NCI-H1105 (cell line): ENCODE measurements around the gene EVA1A.
"Not testable (repeated sequence)": the region's sequence is repeated elsewhere in the genome, so short reads cannot be mapped to it uniquely, and the experiment has no call there.

Experiments used
- DNase-seq: peaks from one replicate; lab custom pipeline; 2025; lab: John Stamatoyannopoulos, UW

Gene EVA1A

GRCh38 chr2:75482398-75482797, 78.3 kb downstream of the EVA1A start:
- no peak for DNase-seq

GRCh38 chr2:75480971-75481836, 79.5 kb downstream of the EVA1A start:
- DNase-seq, result no peak

- not testable (repeated sequence) for DNase-seq
Observed at GRCh38 chr2:75477696-75478095, 83.0 kb downstream of the EVA1A start.

- no peak for DNase-seq
Observed at GRCh38 chr2:75476761-75477160, 84.0 kb downstream of the EVA1A start.

GRCh38 chr2:75475976-75476375, 84.8 kb downstream of the EVA1A start:
- no peak for DNase-seq

- no peak for DNase-seq
Observed at GRCh38 chr2:75475049-75475448, 85.7 kb downstream of the EVA1A start.

- no peak for DNase-seq
Observed at GRCh38 chr2:75474115-75474514, 86.6 kb downstream of the EVA1A start.

- no peak for DNase-seq
Observed at GRCh38 chr2:75466708-75467311, 93.9 kb downstream of the EVA1A start.

- no peak for DNase-seq
Observed at GRCh38 chr2:75465317-75465984, 95.3 kb downstream of the EVA1A start.

- DNase-seq, result no peak
Observed at GRCh38 chr2:75464348-75464946, 96.3 kb downstream of the EVA1A start.

- DNase-seq, result no peak
Observed at GRCh38 chr2:75462721-75463120, 98.0 kb downstream of the EVA1A start.

GRCh38 chr2:75462206-75462605, 98.5 kb downstream of the EVA1A start:
- DNase-seq, result no peak

DNA sequence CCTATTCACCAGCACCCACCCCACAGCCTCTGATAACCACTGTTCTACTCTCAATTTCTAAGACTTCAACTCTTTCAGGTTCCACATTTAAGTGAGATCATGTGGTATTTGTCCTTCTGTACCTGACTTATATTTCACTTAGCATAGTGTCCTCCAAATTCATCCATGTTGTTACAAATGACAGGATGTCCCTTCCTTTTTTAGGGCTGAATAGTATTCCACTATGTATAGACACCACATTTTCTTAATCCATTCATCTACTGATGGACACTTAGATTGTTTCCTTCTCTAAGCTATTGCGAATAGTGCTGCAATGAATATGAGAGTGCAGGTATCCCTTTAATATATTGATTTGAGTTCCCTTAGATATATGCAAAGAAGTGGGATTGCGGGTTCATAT, 100.1 kb downstream of the EVA1A start:
- DNase-seq, result no peak

GRCh38 chr2:75459565-75460310, 101.0 kb downstream of the EVA1A start:
- DNase-seq, result no peak

DNA sequence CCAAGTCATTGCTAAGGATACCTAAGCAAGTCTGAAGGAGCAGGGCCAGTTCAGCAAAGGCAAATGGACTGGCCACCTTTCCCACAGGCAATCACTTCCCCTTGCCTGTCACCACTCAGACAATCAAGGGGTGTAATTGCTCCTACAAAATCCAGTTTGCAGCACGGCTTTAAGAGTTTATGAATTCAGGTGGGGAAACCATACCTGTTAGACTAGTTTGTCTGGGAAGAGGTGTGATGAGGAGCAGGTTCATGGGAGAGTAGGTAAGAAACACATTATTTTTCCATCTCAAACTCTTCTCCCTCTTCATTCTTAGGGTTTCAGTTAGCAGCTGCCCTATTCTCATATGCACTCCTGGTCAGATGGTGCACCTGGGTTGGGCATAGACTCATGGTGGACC, 102.5 kb downstream of the EVA1A start:
- DNase-seq, result no peak

- DNase-seq, result no peak
Observed at GRCh38 chr2:75456825-75457224, 103.9 kb downstream of the EVA1A start.

GRCh38 chr2:75456111-75456510, 104.6 kb downstream of the EVA1A start:
- DNase-seq, result no peak

DNA sequence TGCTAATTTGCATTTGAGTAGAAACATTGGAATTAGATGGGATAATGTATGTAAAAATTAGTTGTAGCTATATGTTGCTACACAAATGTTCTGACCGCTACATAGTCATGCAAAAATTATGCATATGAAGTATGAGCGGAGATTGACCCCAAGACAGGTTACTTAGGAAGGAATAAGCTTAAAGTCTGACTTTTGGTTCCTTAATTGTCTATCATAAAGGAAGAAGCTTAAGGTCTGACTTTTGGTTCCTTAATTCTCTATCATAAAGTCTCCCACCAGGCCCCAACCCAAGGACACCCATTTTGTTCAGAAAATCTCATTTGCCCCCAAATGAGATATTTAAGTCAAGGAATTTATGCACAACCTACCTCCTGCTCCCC, 106.5 kb downstream of the EVA1A start:
- no peak for DNase-seq

GRCh38 chr2:75453384-75454240, 107.1 kb downstream of the EVA1A start:
- no peak for DNase-seq

- no peak for DNase-seq
Observed at GRCh38 chr2:75450068-75450467, 110.7 kb downstream of the EVA1A start.

- no peak for DNase-seq
Observed at GRCh38 chr2:75447176-75447575, 113.6 kb downstream of the EVA1A start.
